NCI-H748 treated with DMSO at 0.1 percent for 48 hours (cell line): ENCODE data around the gene PRKAA1.

ENCODE experiments used
- DNase-seq: peaks from one replicate; lab custom pipeline; 2025; lab: John Stamatoyannopoulos, UW

PRKAA1 gene

GRCh38 chr5:40780199-40780598, 18.0 kb downstream of the PRKAA1 start:
- DNase-seq = no peak

GRCh38 chr5:40779561-40779960, 18.6 kb downstream of the PRKAA1 start:
- no peak for DNase-seq

GRCh38 chr5:40778133-40778532, 20.0 kb downstream of the PRKAA1 start:
- no peak for DNase-seq

- no peak for DNase-seq
These were observed 21.6 kb downstream of the PRKAA1 start for GRCh38 chr5:40776658-40776977.

GRCh38 chr5:40775846-40776657, 22.1 kb downstream of the PRKAA1 start:
- DNase-seq = no peak

GRCh38 chr5:40775085-40775845, 22.9 kb downstream of the PRKAA1 start:
- no peak for DNase-seq

- DNase-seq = no peak
These were observed 23.6 kb downstream of the PRKAA1 start for GRCh38 chr5:40774623-40775022.

GRCh38 chr5:40770764-40771163, 27.4 kb downstream of the PRKAA1 start:
- DNase-seq = no peak

GRCh38 chr5:40762705-40763104, 35.5 kb downstream of the PRKAA1 start:
- no peak for DNase-seq

- no peak for DNase-seq
These were observed 40.8 kb downstream of the PRKAA1 start for GRCh38 chr5:40757400-40757799.

GRCh38 chr5:40755407-40756365, 42.5 kb downstream of the PRKAA1 start, which contains the start of gene TTC33:
Gene TTC33, minus strand, starts transcription at chr5:40755961. Its CDS starts 8,943 bp downstream, at chr5:40747018.
- peak; percentile 99 for DNase-seq

- DNase-seq = peak; percentile 92
These were observed 43.1 kb downstream of the PRKAA1 start for GRCh38 chr5:40755093-40755406.

GRCh38 chr5:40754381-40755092, 43.6 kb downstream of the PRKAA1 start:
- no peak for DNase-seq

GRCh38 chr5:40746703-40747102, 51.5 kb downstream of the PRKAA1 start:
- DNase-seq = no peak

- no peak for DNase-seq
These were observed 54.4 kb downstream of the PRKAA1 start for GRCh38 chr5:40743771-40744170.

GRCh38 chr5:40738502-40738901, 59.7 kb downstream of the PRKAA1 start:
- DNase-seq = no peak

- peak; percentile 84 for DNase-seq
These were observed 61.9 kb downstream of the PRKAA1 start for GRCh38 chr5:40736103-40736875.

- no peak for DNase-seq
These were observed 62.6 kb downstream of the PRKAA1 start for GRCh38 chr5:40735609-40736008.

GRCh38 chr5:40734986-40735385, 63.2 kb downstream of the PRKAA1 start:
- DNase-seq = no peak

GRCh38 chr5:40733879-40734563, 64.2 kb downstream of the PRKAA1 start:
- no peak for DNase-seq
